H9 (cell line): Measurements from ENCODE around the gene LTBP2. TPM values are rescaled to one million over a fixed set of nuclear protein-coding genes. Genes with fewer than 3 reads are reported as not detected.

ENCODE experiments used
- DNase-seq: peaks from one replicate; pipeline ENCODE4 v3.0.0-alpha.2; 2017
- H2AFZ ChIP-seq: one replicate; pipeline ENCODE4 v1.6.1; 2013; ENCODE audit warnings: mild to moderate bottlenecking, low read length, control low read depth, moderate library complexity
- H2AK5ac ChIP-seq: 2 replicates; pipeline ENCODE4 v1.6.1; 2013; ENCODE audit warnings: low read length, control low read depth, mixed read lengths; ENCODE audit not compliant: insufficient read length
- H2BK120ac ChIP-seq: one replicate; pipeline ENCODE4 v1.6.1; 2013; ENCODE audit warnings: low read depth, mild to moderate bottlenecking, low read length, control low read depth, inconsistent platforms; ENCODE audit not compliant: poor library complexity, severe bottlenecking
- H2BK12ac ChIP-seq: 2 replicates; pipeline ENCODE4 v1.6.1; 2013; ENCODE audit warnings: low read length, control low read depth, mixed read lengths, low read depth; ENCODE audit not compliant: insufficient read length
- H2BK15ac ChIP-seq: 2 replicates; pipeline ENCODE4 v1.6.1; 2013; ENCODE audit warnings: low read depth, low read length, control low read depth
- H2BK20ac ChIP-seq: one replicate; pipeline ENCODE4 v1.6.1; 2013; ENCODE audit warnings: low read depth, mild to moderate bottlenecking, low read length, control low read depth, inconsistent platforms; ENCODE audit not compliant: poor library complexity, severe bottlenecking
- H2BK5ac ChIP-seq: 2 replicates; pipeline ENCODE4 v1.6.1; 2013; ENCODE audit warnings: low read length, control low read depth, mixed read lengths; ENCODE audit not compliant: insufficient read length
- H3K14ac ChIP-seq: 2 replicates; pipeline ENCODE4 v1.6.1; 2013; ENCODE audit warnings: low read length, control low read depth; ENCODE audit not compliant: insufficient read depth
- H3K18ac ChIP-seq: 2 replicates; pipeline ENCODE4 v1.6.1; 2013; ENCODE audit warnings: low read depth, mild to moderate bottlenecking, mixed read lengths, low read length, control low read depth; ENCODE audit not compliant: insufficient read length
- H3K23ac ChIP-seq: 2 replicates; pipeline ENCODE4 v1.6.1; 2013; ENCODE audit warnings: low read length, control low read depth, mixed read lengths, low read depth; ENCODE audit not compliant: insufficient read length
- H3K23me2 ChIP-seq: 2 replicates; pipeline ENCODE4 v1.6.1; 2013; ENCODE audit warnings: low read depth, mild to moderate bottlenecking, mixed read lengths, low read length, control low read depth; ENCODE audit not compliant: insufficient read length, poor library complexity, severe bottlenecking
- H3K27ac ChIP-seq: 2 replicates; pipeline ENCODE4 v1.5.1; 2013; ENCODE audit warnings: low read length, control low read depth, mixed read lengths, low read depth; ENCODE audit not compliant: insufficient read length
- H3K27me3 ChIP-seq: 2 replicates; pipeline ENCODE4 v1.6.1; 2013; ENCODE audit warnings: low read length, control low read depth, inconsistent platforms; ENCODE audit not compliant: insufficient read depth
- H3K4ac ChIP-seq: 2 replicates; pipeline ENCODE4 v1.6.1; 2013; ENCODE audit warnings: low read depth, mild to moderate bottlenecking, control low read depth, inconsistent platforms, low read length, moderate library complexity
- H3K4me1 ChIP-seq: 2 replicates; pipeline ENCODE4 v1.6.1; 2013; ENCODE audit warnings: low read length, control low read depth, inconsistent platforms; ENCODE audit not compliant: insufficient read depth
- H3K4me2 ChIP-seq: 2 replicates; pipeline ENCODE4 v1.6.1; 2013; ENCODE audit warnings: low read length, control low read depth, mixed read lengths; ENCODE audit not compliant: insufficient read length, insufficient read depth
- H3K56ac ChIP-seq: 2 replicates; pipeline ENCODE4 v1.6.1; 2013; ENCODE audit warnings: low read depth, mild to moderate bottlenecking, mixed read lengths, low read length, control low read depth; ENCODE audit not compliant: insufficient read length
- H3K79me1 ChIP-seq: 2 replicates; pipeline ENCODE4 v1.6.1; 2013; ENCODE audit warnings: low read depth, mild to moderate bottlenecking, moderate library complexity, low read length, control low read depth, inconsistent platforms; ENCODE audit not compliant: insufficient read depth, poor library complexity, severe bottlenecking
- H3K79me2 ChIP-seq: 2 replicates; pipeline ENCODE4 v1.6.1; 2013; ENCODE audit warnings: low read length, control low read depth, inconsistent platforms; ENCODE audit not compliant: insufficient read depth
- H3K9ac ChIP-seq: 2 replicates; pipeline ENCODE4 v1.6.1; 2013; ENCODE audit warnings: low read length, control low read depth, mixed read lengths; ENCODE audit not compliant: insufficient read length; ENCODE audit errors: extremely low read depth
- H3K9me3 ChIP-seq: one replicate; pipeline ENCODE4 v1.6.1; 2013; ENCODE audit warnings: low read depth, low read length, inconsistent platforms; ENCODE audit not compliant: control insufficient read depth
- H3T11ph ChIP-seq: one replicate; pipeline ENCODE4 v1.6.1; 2013; ENCODE audit warnings: mild to moderate bottlenecking, low read length, control low read depth, inconsistent platforms
- H4K20me1 ChIP-seq: one replicate; pipeline ENCODE4 v1.6.1; 2013; ENCODE audit not compliant: control insufficient read depth, insufficient read length, insufficient read depth
- H4K5ac ChIP-seq: 2 replicates; pipeline ENCODE4 v1.6.1; 2013; ENCODE audit warnings: low read depth, mild to moderate bottlenecking, mixed read lengths, low read length, control low read depth; ENCODE audit not compliant: insufficient read length
- H4K8ac ChIP-seq: replicated peaks from 2 replicates; pipeline ENCODE4 v1.6.1; 2013; ENCODE audit warnings: low read length, control low read depth, mixed read lengths, low read depth; ENCODE audit not compliant: insufficient read length
- H4K91ac ChIP-seq: 2 replicates; pipeline ENCODE4 v1.6.1; 2013; ENCODE audit warnings: low read depth, mild to moderate bottlenecking, moderate library complexity, mixed read lengths, low read length, control low read depth; ENCODE audit not compliant: insufficient read length
- H3K27ac Mint-ChIP-seq, 3 experiments: 2 replicates in 2 of 3; 3 replicates in 1 of 3; pipeline ENCODE4 v1.8.0; 2020 to 2021; ENCODE audit warnings: mixed read lengths in 3 of 3, mild to moderate bottlenecking in 1 of 3, moderate library complexity in 1 of 3
- H3K27me3 Mint-ChIP-seq: 2 replicates; pipeline ENCODE4 v1.8.0; 2021; ENCODE audit warnings: low read depth, mild to moderate bottlenecking, moderate library complexity, mixed read lengths
- H3K36me3 Mint-ChIP-seq, 3 experiments: 2 replicates in 2 of 3; 3 replicates in 1 of 3; pipeline ENCODE4 v1.8.0; 2020 to 2021; ENCODE audit warnings: low read depth in 3 of 3, mixed read lengths in 3 of 3; ENCODE audit not compliant: insufficient read depth in 1 of 3
- H3K4me1 Mint-ChIP-seq, 2 experiments: 2 replicates each; pipeline ENCODE4 v1.8.0; 2020; ENCODE audit warnings: mixed read lengths in 2 of 2
- H3K4me3 Mint-ChIP-seq, 2 experiments: 2 replicates in 1 of 2; 3 replicates in 1 of 2; pipeline ENCODE4 v1.8.0; 2020 to 2021; ENCODE audit warnings: mild to moderate bottlenecking in 2 of 2, mixed read lengths in 2 of 2, moderate library complexity in 1 of 2
- H3K9me3 Mint-ChIP-seq, 2 experiments: 2 replicates in 1 of 2; 3 replicates in 1 of 2; pipeline ENCODE4 v1.8.0; 2020; ENCODE audit warnings: mild to moderate bottlenecking in 2 of 2, mixed read lengths in 2 of 2, moderate library complexity in 1 of 2
- CTCF ChIP-seq: fragments of 200-600 bp; sonication (generic); conservative IDR thresholded peaks from 3 replicates; pipeline ENCODE4 v1.8.0; 2021; ENCODE audit warnings: antibody characterized with exemption, mild to moderate bottlenecking
- WGBS: extraction: QIAGEN DNeasy Blood & Tissue Kit; methylation state at CpG from one replicate; pipeline ENCODE4 v1.1.7; 2013; ENCODE audit warnings: missing lambda C conversion rate, low lambda C conversion rate, mixed read lengths; ENCODE audit not compliant: insufficient read length; ENCODE audit errors: extremely low coverage; 5-methylcytosine and 5-hydroxymethylcytosine counted together
- total RNA-seq: library from RNA; stranded (reverse); gene quantifications from 2 replicates; pipeline ENCODE4 v1.2.1, GENCODE V29; 2021

The LTBP2 gene
- total RNA-seq, 1 experiment from 2014 or later, result 0.77 TPM

GRCh38 chr14:74601982-74602381, 10.1 kb downstream of the LTBP2 start:
- H3K4me1 Mint-ChIP-seq, result no peaks in the 10 kb centered on the region
- Histone ChIP-seq H3K79me2 (no peaks in the 10 kb centered on the region), H3K27ac (no peak overlapping the region), H2BK5ac (no peak overlapping the region), H3K9ac (no peak overlapping the region), H4K8ac (no peak overlapping the region), H4K20me1 (no peaks in the 10 kb centered on the region), H3T11ph (no peak overlapping the region), H3K14ac (no peak overlapping the region), H3K56ac (no peak overlapping the region), H4K5ac (no peak overlapping the region), H2BK120ac (no peak overlapping the region), H3K79me1 (no peaks in the 10 kb centered on the region), H3K4ac (no peak overlapping the region), H3K27me3 (no peaks in the 10 kb centered on the region), H2BK15ac (no peak overlapping the region), H3K4me2 (no peak overlapping the region), H2BK12ac (no peak overlapping the region), H3K23me2 (no peaks in the 10 kb centered on the region), H3K23ac (no peak overlapping the region), H3K4me1 (no peaks in the 10 kb centered on the region), H4K91ac (no peak overlapping the region), H3K9me3 (no peaks in the 10 kb centered on the region), H3K18ac (no peak overlapping the region), H2AK5ac (no peak overlapping the region), H2AFZ (no peak overlapping the region), H2BK20ac (no peak overlapping the region)
- H3K27ac Mint-ChIP-seq, result no peak overlapping the region
- no peak for DNase-seq
- peaks cover 7% of the 10 kb centered on the region for H3K27me3 Mint-ChIP-seq
- no peaks in the 10 kb centered on the region; a peak in 1 of 7 replicates for H3K36me3 Mint-ChIP-seq
- no peaks in the 10 kb centered on the region for H3K9me3 Mint-ChIP-seq
- no CpG with 5 or more reads among the region's 11 CpGs for WGBS
- H3K4me3 Mint-ChIP-seq, result no peak overlapping the region
- no peak for TF ChIP-seq CTCF
